ENCODE results near the gene PLXNA4. TPM values are rescaled to one million over a fixed set of nuclear protein-coding genes. Genes with fewer than 3 reads are reported as not detected.

The PLXNA4 gene
- total RNA-seq, 1 experiment from 2014 or later = 0.11 TPM

DNA sequence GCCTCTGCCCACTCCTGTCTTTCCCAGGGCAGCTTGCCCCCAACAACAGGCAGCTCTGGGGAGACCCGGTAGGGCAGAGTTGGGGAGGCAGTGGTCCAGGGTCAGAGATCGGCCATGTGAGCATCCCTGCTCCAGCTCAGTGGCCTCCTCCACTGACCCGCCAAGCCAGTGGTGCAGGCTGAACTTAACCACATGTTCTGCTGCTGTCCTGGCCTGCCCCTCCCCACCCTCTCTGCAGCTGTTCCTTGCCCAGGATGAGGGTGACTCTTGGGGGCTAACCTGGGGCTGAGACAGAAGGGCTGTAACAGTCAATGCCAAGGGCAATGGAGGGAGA is 349.3 kb downstream of the PLXNA4 start:
- Histone ChIP-seq H3K27ac (ENCODE audit: low read depth, low read length, poor library complexity, severe bottlenecking) (no peak overlapping the region), H3K27me3 (replicated peaks; ENCODE audit: insufficient read depth, low read depth, low read length, poor library complexity) (peaks cover 30% of the 10 kb centered on the region), H3K9me3 (ENCODE audit: low read depth, low read length, poor library complexity, severe bottlenecking) (no peaks in the 10 kb centered on the region), H3K4me1 (ENCODE audit: insufficient read depth, low read length, poor library complexity, severe bottlenecking) (no peaks in the 10 kb centered on the region), H3K4me3 (ENCODE audit: low read depth, low read length, poor library complexity, severe bottlenecking) (no peak overlapping the region), H3K36me3 (ENCODE audit: insufficient read depth, low read length, poor library complexity, severe bottlenecking) (no peaks in the 10 kb centered on the region)
- intact Hi-C loops (cut with micrococcal nuclease; ENCODE audit: unreplicated experiment) = no loop called here
- no peak for DNase-seq (ENCODE audit: low spot score)
- no TSS peak for BruUV-seq (replicated peaks)
- TF ChIP-seq CTCF (conservative IDR thresholded peaks at IDR 0.05; ENCODE audit: low read depth, low read length) (no peak), EZH2 (IDR thresholded peaks at IDR 0.05; ENCODE audit: borderline replicate concordance, low read depth, low read length, poor library complexity, severe bottlenecking) (no peak)
- CTCF ChIA-PET = no interaction called here
- POLR2A ChIA-PET (ENCODE audit: low non-redundant PET) = interaction anchor here (0.6 kb wide), 1 partner anchor 334 kb away, joined by 3 read pairs; no protein-coding TSS in a partner anchor

GRCh38 chr7:132226046-132226956 is 350.0 kb downstream of the PLXNA4 start:
- peaks cover 30% of the 10 kb centered on the region for H3K27me3 ChIP-seq (replicated peaks; ENCODE audit: insufficient read depth, low read depth, low read length, poor library complexity)
- ChIA-PET POLR2A (ENCODE audit: low non-redundant PET) (interaction anchor here (0.6 kb wide), 1 partner anchor 333 kb away, joined by 3 read pairs; no protein-coding TSS in a partner anchor), CTCF (no interaction called here)
- no peaks in the 10 kb centered on the region for H3K36me3 ChIP-seq (ENCODE audit: insufficient read depth, low read length, poor library complexity, severe bottlenecking)
- DNase-seq (ENCODE audit: low spot score) = no peak
- BruUV-seq (replicated peaks) = no TSS peak
- H3K4me3 ChIP-seq (ENCODE audit: low read depth, low read length, poor library complexity, severe bottlenecking) = no peak overlapping the region
- intact Hi-C loops (cut with micrococcal nuclease; ENCODE audit: unreplicated experiment) = no loop called here
- TF ChIP-seq CTCF (conservative IDR thresholded peaks at IDR 0.05; ENCODE audit: low read depth, low read length) = no peak
- no peak for TF ChIP-seq EZH2 (IDR thresholded peaks at IDR 0.05; ENCODE audit: borderline replicate concordance, low read depth, low read length, poor library complexity, severe bottlenecking)
- no peaks in the 10 kb centered on the region for H3K9me3 ChIP-seq (ENCODE audit: low read depth, low read length, poor library complexity, severe bottlenecking)
- H3K4me1 ChIP-seq (ENCODE audit: insufficient read depth, low read length, poor library complexity, severe bottlenecking) = no peaks in the 10 kb centered on the region
- H3K27ac ChIP-seq (ENCODE audit: low read depth, low read length, poor library complexity, severe bottlenecking) = no peak overlapping the region

DNA sequence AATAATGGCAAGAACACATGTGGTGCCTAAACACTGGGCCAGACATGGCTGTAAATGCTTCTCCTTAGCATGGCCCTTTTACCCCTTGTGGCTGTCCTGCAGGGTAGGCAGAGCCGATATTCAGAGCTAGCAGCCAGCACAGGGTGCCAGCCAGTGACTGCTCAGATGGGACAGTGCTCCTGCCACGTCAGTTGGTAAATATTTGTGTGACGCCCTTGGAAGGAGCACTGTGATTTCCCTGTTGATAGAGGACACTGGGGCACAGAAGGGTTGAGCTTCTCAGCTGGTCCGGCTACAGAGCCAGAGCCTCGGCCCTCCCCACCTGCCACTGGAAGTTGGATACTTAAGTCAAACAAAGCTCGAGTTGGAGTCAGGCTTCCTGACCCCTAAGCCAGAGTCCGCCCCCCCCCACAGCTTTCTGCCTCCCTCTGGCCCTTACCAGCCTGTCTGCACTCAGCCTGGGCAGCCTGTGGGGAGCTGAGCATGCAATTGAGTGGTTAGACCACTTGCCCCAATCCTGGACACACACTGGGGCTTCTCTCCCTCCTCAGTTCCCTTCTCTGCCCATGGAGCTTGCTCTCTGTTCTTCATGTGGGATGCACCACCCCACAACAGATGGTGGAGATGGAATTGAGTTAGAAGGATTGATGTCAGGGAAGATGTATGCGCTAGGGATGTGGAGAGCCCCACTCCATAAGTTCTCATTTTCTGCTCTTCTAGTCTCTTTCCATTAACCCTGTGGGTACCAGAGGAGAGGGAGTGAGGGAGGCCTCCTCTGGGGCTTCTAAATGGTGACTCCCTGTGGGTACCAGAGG is 350.8 kb downstream of the PLXNA4 start:
- no peaks in the 10 kb centered on the region for H3K4me1 ChIP-seq (ENCODE audit: insufficient read depth, low read length, poor library complexity, severe bottlenecking)
- no peaks in the 10 kb centered on the region for H3K36me3 ChIP-seq (ENCODE audit: insufficient read depth, low read length, poor library complexity, severe bottlenecking)
- intact Hi-C loops (cut with micrococcal nuclease; ENCODE audit: unreplicated experiment) = no loop called here
- no peak for TF ChIP-seq EZH2 (IDR thresholded peaks at IDR 0.05; ENCODE audit: borderline replicate concordance, low read depth, low read length, poor library complexity, severe bottlenecking)
- TF ChIP-seq CTCF (conservative IDR thresholded peaks at IDR 0.05; ENCODE audit: low read depth, low read length) = no peak
- H3K9me3 ChIP-seq (ENCODE audit: low read depth, low read length, poor library complexity, severe bottlenecking) = no peaks in the 10 kb centered on the region
- no peak for DNase-seq (ENCODE audit: low spot score)
- H3K27ac ChIP-seq (ENCODE audit: low read depth, low read length, poor library complexity, severe bottlenecking) = no peak overlapping the region
- peaks cover 24% of the 10 kb centered on the region for H3K27me3 ChIP-seq (replicated peaks; ENCODE audit: insufficient read depth, low read depth, low read length, poor library complexity)
- no peak overlapping the region for H3K4me3 ChIP-seq (ENCODE audit: low read depth, low read length, poor library complexity, severe bottlenecking)
- ChIA-PET CTCF (no interaction called here), POLR2A (ENCODE audit: low non-redundant PET) (no interaction called here)
- BruUV-seq (replicated peaks) = no TSS peak

All from A673 (cell line).